GM19351 (cell line): ENCODE results near the gene HRH2.
"Not testable (repeated sequence)": the region's sequence is repeated elsewhere in the genome, so short reads cannot be mapped to it uniquely, and the experiment has no call there.

Experiments
- ATAC-seq: cut with Tn5 transposase; IDR thresholded peaks from one replicate; pipeline ENCODE4 v1.9.1; 2021; ENCODE audit warnings: mild to moderate bottlenecking, moderate library complexity; ENCODE audit not compliant: unreplicated experiment

The HRH2 gene

GRCh38 chr5:175711472-175712312, 53.8 kb downstream of the HRH2 start:
- no peak for ATAC-seq

GRCh38 chr5:175712313-175712680, 54.4 kb downstream of the HRH2 start:
- no peak for ATAC-seq

- no peak for ATAC-seq
Measured at GRCh38 chr5:175712681-175713085, 54.8 kb downstream of the HRH2 start.

- ATAC-seq = no peak
Measured at GRCh38 chr5:175713930-175714329, 56.1 kb downstream of the HRH2 start.

- no peak for ATAC-seq
Measured at GRCh38 chr5:175714479-175715085, 56.7 kb downstream of the HRH2 start.

- no peak for ATAC-seq
Measured at GRCh38 chr5:175715627-175716522, 58.0 kb downstream of the HRH2 start.

GRCh38 chr5:175717837-175718236, 60.0 kb downstream of the HRH2 start:
- ATAC-seq = no peak

- no peak for ATAC-seq
Measured at GRCh38 chr5:175718401-175719108, 60.7 kb downstream of the HRH2 start.

- not testable (repeated sequence) for ATAC-seq
Measured at GRCh38 chr5:175719109-175719432, 61.2 kb downstream of the HRH2 start.

- ATAC-seq = no peak
Measured at GRCh38 chr5:175724314-175725275, 66.7 kb downstream of the HRH2 start.

GRCh38 chr5:175728316-175728715, 70.4 kb downstream of the HRH2 start:
- ATAC-seq = no peak

- ATAC-seq = peak; percentile 4
Measured at GRCh38 chr5:175728885-175729828, 71.3 kb downstream of the HRH2 start.

- peak; percentile 91 for ATAC-seq
Measured at GRCh38 chr5:175729829-175730277, 72.0 kb downstream of the HRH2 start.

GRCh38 chr5:175731172-175731571, 73.3 kb downstream of the HRH2 start:
- no peak for ATAC-seq

GRCh38 chr5:175731756-175732465, 74.0 kb downstream of the HRH2 start:
- ATAC-seq = no peak

GRCh38 chr5:175733017-175733416, 75.1 kb downstream of the HRH2 start:
- ATAC-seq = no peak

- no peak for ATAC-seq
Measured at GRCh38 chr5:175734016-175734415, 76.1 kb downstream of the HRH2 start.

GRCh38 chr5:175734501-175734900, 76.6 kb downstream of the HRH2 start:
- ATAC-seq = no peak
